SK-N-MC (cell line): ENCODE results near the gene CEACAM20.

ENCODE experiments used
- EZH2 ChIP-seq: fragments of 200-600 bp; sonication (generic); IDR thresholded peaks from one replicate; pipeline ENCODE4 v1.6.1; 2017; ENCODE audit warnings: antibody characterized with exemption
- FOXP2 ChIP-seq: optimal IDR thresholded peaks from 2 replicates; pipeline ENCODE3; 2011; ENCODE audit warnings: mild to moderate bottlenecking, moderate library complexity; ENCODE audit not compliant: insufficient read depth; ENCODE audit errors: extremely low read length, control extremely low read depth

GRCh38 chr19:44571830-44572580, 42.5 kb upstream of the CEACAM20 start:
- no peak for TF ChIP-seq EZH2
- no peak for TF ChIP-seq FOXP2
